Measurements from ENCODE around the gene DRD5.

- no peak for TF ChIP-seq CTCF (IDR thresholded peaks at IDR 0.05)
- TF ChIP-seq POLR2A (IDR thresholded peaks at IDR 0.05): no peak
- TF ChIP-seq POLR2AphosphoS5 (IDR thresholded peaks at IDR 0.05; ENCODE audit: insufficient read depth in 1 of 2, low read depth in 1 of 2): no peak
These were observed 19.4 kb downstream of the DRD5 start for GRCh38 chr4:9800848-9801247.

Measured in vagina (tissue), 2 donors.